Activated CD4-positive, alpha-beta T cell treated with anti-CD3 and anti-CD28 coated beads, Interleukin-2, amount 10 ng/mL, durations not matched to agents 7 days and 5 days (primary cell): ENCODE results near the gene ABL2. TPM values are rescaled to one million over a fixed set of nuclear protein-coding genes. Genes with fewer than 3 reads are reported as not detected.
"Not testable (repeated sequence)": the region's sequence is repeated elsewhere in the genome, so short reads cannot be mapped to it uniquely, and the experiment has no call there.

Source experiments
- CTCF ChIA-PET: fragments of 350-600 bp; sonication (Branson Sonifier 250); formaldehyde crosslinking; loops from one replicate; lab custom pipeline; 2021; ENCODE audit warnings: antibody characterized with exemption; lab: Charles Lee
- POLR2A ChIA-PET: fragments of 350-600 bp; sonication (Branson Sonifier 250); formaldehyde crosslinking; loops from one replicate; lab custom pipeline; 2021; ENCODE audit warnings: antibody characterized with exemption; lab: Charles Lee
- DNase-seq: peaks from one replicate; pipeline ENCODE4 v3.0.0-alpha.2; 2020
- H3K27ac Mint-ChIP-seq: one replicate; pipeline ENCODE4 v1.8.0; 2021; ENCODE audit warnings: mild to moderate bottlenecking, moderate library complexity, mixed read lengths
- H3K27me3 Mint-ChIP-seq: one replicate; pipeline ENCODE4 v1.8.0; 2021; ENCODE audit warnings: mixed read lengths
- H3K36me3 Mint-ChIP-seq: one replicate; pipeline ENCODE4 v1.8.0; 2021; ENCODE audit warnings: low read depth, mixed read lengths
- H3K4me1 Mint-ChIP-seq: one replicate; pipeline ENCODE4 v1.8.0; 2021; ENCODE audit warnings: mixed read lengths
- H3K4me3 Mint-ChIP-seq: one replicate; pipeline ENCODE4 v1.8.0; 2021; ENCODE audit warnings: mild to moderate bottlenecking, moderate library complexity, mixed read lengths
- H3K9me3 Mint-ChIP-seq: one replicate; pipeline ENCODE4 v1.8.0; 2021; ENCODE audit warnings: mixed read lengths
- total RNA-seq, 2 experiments: library from RNA; stranded (reverse); gene quantifications; one replicate each; pipeline ENCODE4 v1.2.3, GENCODE V29; 2021

Gene ABL2
- 1 to 10 TPM; 7.5 to 8.2 TPM for total RNA-seq

DNA sequence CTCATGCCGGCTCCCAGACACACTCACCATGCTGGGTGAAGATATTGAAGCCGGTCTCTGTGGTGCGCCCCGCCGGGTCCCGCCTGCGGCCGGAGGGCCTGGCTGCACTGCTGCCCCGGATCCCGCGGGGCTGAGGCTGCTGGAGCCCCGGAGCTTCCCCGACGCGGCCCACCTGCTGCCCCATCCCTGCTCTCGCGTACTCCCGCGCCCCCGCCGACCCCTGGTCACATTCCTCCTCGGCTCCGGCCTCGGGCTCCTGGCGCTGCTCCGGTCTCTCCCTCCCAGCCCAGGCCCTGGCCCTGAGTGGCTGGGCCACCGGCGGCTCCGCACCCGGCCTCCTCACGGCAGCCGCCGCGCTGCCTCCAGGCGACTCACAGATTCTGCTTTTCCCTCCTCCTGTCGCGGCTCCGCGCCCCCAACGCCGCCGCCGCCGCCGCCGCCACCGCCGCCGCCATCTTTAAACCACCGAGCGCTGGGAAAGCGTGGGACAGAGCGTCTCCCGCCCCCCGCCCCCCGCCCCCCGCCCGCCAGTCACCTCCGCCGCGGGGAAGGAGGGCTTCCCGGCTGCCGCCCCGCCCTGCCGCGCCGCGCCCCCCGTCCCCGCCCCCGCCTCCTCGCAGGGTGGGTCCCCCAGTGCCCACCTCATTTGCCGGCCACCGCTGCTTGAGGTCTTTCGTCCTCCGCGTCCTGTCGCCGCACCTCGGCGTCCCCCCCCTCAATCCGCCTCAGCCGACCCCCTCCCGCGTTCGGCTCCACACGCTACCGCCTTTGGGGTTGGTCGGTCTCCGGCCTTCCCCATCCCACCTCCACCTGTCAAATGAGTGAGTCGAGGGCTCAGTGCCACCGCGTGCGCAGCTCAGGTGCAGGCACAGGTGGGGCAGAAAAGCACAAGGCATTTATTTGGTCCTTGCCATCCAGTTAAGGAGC, at the start of gene ABL2:
ABL2 (minus strand) TSS at position 464 of the 927 bp plus-strand sequence; CDS start at position 184, 280 bp downstream.
- Mint-ChIP-seq H3K27me3 (no peaks in the 10 kb centered on the region), H3K36me3 (peaks cover 8% of the 10 kb centered on the region), H3K4me3 (peak within 1 kb of the TSS; percentile 86), H3K4me1 (peaks cover 24% of the 10 kb centered on the region), H3K9me3 (no peaks in the 10 kb centered on the region), H3K27ac (peak within 1 kb of the TSS; percentile 87)
- ChIA-PET POLR2A (no interaction called here), CTCF (interaction anchor here (1.0 kb wide), 1 partner anchor 24 kb away, joined by 3 read pairs; no protein-coding TSS in a partner anchor)
- DNase-seq = peak; percentile 47

DNA sequence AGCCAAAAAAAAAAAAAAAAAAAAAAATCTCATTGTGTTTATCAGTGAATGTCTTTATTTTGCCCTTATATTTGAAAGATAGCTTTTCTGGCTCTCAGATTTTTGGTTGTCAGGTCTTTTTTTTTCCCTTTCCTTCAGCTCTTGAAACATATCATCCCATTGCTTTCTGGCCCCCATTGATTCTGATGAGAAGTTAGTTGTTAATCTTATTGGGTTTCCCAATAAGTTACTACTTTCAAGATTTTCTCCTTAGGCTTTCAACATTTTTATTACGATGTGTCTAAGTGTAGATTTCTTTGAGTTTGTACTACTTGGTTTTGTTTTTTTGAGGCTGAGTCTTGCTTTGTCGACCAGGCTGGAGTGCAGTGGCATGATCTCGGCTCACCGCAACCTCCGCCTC, 49.4 kb upstream of the ABL2 start:
- Mint-ChIP-seq H3K4me1 (no peaks in the 10 kb centered on the region), H3K27me3 (no peaks in the 10 kb centered on the region), H3K27ac (no peak overlapping the region), H3K36me3 (no peaks in the 10 kb centered on the region), H3K9me3 (peaks cover 9% of the 10 kb centered on the region), H3K4me3 (no peak overlapping the region)
- no peak for DNase-seq
- CTCF ChIA-PET = interaction anchor here (0.6 to 0.7 kb wide), 4 partner anchors 23 to 1824 kb away, joined by 3 to 6 read pairs (median 4); no protein-coding TSS in a partner anchor
- POLR2A ChIA-PET = no interaction called here

DNA sequence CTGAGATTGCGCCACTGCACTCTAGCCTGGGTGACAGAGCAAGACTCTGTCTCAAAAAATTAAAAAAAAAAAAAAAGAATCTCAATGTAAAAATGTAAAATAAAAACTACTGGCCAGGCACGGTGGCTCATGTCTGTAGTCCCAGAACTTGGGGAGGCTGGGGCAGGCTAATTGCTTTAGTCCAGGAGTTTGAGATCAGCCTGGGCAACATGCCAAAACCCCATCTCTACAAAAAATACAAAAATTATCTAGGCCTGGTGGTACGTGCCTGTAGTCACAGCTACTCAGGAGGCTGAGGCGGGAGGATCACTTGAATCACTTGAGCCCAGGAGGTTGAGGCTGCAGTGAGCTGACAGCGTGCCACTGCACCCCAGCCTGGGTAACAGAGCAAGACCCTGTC, 44.9 kb upstream of the ABL2 start:
- H3K9me3 Mint-ChIP-seq, DNase-seq, H3K27me3 Mint-ChIP-seq, H3K36me3 Mint-ChIP-seq, H3K4me3 Mint-ChIP-seq, POLR2A ChIA-PET, H3K4me1 Mint-ChIP-seq, H3K27ac Mint-ChIP-seq: not testable (repeated sequence)
- CTCF ChIA-PET = interaction anchor here (0.6 to 0.7 kb wide), 2 partner anchors 42 to 413 kb away, joined by 4 read pairs; no protein-coding TSS in a partner anchor

DNA sequence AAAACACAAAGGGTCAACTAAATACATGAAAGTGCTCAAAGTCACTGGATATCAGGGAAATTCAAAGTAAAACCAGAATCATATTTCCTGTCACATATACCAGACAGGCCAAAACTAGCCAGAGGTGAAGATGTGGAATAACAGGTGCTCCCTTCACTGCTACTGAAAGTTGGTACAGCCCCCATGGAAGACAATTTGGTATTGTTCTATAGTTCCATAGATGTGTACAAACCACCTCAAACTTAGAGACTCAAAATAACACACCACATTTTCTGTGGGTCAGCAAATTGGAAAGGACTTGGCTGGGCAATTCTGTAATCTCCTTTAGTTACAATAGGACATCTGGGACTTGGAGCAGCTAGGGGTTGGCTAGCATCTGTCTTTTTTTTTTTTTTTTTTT, 39.6 kb upstream of the ABL2 start:
- ChIA-PET CTCF (no interaction called here), POLR2A (no interaction called here)
- Mint-ChIP-seq H3K27me3 (peaks cover 3% of the 10 kb centered on the region), H3K9me3 (no peaks in the 10 kb centered on the region), H3K4me3 (no peak overlapping the region), H3K27ac (no peak overlapping the region), H3K4me1 (no peaks in the 10 kb centered on the region), H3K36me3 (no peaks in the 10 kb centered on the region)
- DNase-seq = no peak

DNA sequence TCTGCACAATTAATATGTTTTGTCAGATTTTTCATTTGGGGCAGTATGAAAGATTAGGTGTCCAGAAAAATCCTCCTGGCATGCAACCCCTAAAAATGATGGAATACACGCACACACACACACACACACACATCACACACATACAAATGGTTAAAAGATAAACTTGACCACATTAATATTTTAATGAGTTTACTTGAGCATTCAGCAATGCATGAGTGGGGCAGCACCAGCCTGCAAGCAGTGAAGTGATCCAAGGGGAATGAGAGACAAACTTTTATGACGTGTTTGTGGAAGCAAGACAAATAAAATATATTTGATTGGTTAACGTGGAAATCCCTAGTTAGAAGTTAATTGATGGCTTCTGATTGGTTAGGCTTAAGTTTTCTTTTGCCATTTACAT, 35.0 kb upstream of the ABL2 start:
- ChIA-PET POLR2A (no interaction called here), CTCF (no interaction called here)
- no peak overlapping the region for H3K27ac Mint-ChIP-seq
- H3K27me3 Mint-ChIP-seq = peaks cover 3% of the 10 kb centered on the region
- no peaks in the 10 kb centered on the region for H3K36me3 Mint-ChIP-seq
- no peak overlapping the region for H3K4me3 Mint-ChIP-seq
- no peak for DNase-seq
- no peaks in the 10 kb centered on the region for H3K9me3 Mint-ChIP-seq
- no peaks in the 10 kb centered on the region for H3K4me1 Mint-ChIP-seq

DNA sequence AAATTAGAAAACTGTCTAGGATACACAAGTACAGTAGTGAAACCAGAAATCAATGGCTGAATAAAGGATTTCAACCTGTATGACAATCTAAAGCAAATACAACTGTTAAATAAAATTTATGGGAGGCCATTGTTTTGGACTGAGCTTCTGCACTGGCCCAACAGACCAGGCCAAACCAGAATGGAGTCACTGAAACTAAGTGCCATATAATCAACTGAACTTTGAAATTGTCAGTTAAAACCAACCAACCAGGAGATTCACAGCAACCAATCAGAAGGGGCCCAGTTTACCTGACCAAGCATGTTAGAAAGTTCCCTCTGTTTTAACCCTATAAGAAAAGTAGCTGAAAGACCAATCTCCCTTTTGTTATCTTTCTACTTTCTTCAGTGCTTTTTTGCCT, 33.6 kb upstream of the ABL2 start:
- Mint-ChIP-seq H3K9me3 (no peaks in the 10 kb centered on the region), H3K27me3 (peaks cover 3% of the 10 kb centered on the region), H3K36me3 (no peaks in the 10 kb centered on the region), H3K27ac (no peak overlapping the region), H3K4me3 (no peak overlapping the region), H3K4me1 (no peaks in the 10 kb centered on the region)
- no peak for DNase-seq
- CTCF ChIA-PET = interaction anchor here (0.6 kb wide), 1 partner anchor 416 kb away, joined by 3 read pairs; no protein-coding TSS in a partner anchor
- POLR2A ChIA-PET = no interaction called here

DNA sequence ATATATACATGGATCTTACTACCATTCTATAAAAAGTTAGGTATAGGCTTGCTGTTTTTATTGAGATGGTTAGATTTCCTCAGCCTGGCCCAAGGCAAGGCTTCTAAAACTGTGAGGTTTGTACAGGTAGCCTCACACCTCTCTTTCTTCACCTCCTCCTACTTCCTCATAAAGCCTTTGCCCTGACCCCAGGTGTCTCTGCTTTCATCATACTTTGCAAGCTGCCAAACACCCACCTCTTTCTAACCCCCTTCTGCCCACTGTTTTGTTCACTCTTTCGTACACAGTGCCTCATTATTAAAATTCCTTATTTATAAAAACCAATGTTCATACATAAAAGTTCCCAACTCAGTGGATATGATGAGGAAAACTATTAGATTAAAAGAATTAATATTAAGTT, 32.7 kb upstream of the ABL2 start:
- Mint-ChIP-seq H3K27me3 (peaks cover 3% of the 10 kb centered on the region), H3K27ac (no peak overlapping the region), H3K9me3 (no peaks in the 10 kb centered on the region), H3K4me3 (no peak overlapping the region), H3K36me3 (no peaks in the 10 kb centered on the region), H3K4me1 (no peaks in the 10 kb centered on the region)
- POLR2A ChIA-PET = no interaction called here
- DNase-seq = no peak
- CTCF ChIA-PET = interaction anchor here (0.6 kb wide), 1 partner anchor 415 kb away, joined by 3 read pairs; no protein-coding TSS in a partner anchor

DNA sequence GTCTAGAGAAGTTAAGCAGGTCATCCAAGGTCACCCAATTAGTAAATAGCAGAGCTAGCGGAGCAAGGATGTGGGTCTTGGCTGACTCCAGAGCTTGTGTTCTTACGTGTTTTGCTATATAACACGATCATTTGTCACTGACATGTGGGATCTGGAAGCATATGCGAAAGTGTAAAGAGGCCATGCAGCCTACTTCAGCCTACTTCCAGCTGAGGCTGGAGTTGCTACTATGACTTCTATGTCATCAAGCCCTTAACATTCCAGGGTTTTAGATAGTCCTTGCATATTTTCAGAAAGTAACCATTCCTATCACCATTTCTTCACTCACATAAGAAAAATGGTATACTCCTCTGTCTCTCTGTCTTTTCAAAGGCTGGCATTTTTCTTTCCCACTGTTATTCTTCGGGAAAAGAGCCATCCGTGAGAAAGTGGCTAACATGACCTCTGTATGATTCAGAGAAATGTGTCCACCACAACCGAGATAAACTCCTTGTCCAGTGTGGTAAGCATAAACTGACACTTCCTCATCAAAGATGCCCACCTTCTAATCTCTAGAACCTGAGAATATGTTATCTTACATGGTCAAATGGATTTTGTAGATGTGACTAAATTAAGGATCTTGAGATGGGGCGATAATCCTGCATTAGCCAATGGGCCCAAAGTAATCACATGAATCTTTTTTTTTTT, 24.0 kb upstream of the ABL2 start:
- POLR2A ChIA-PET = no interaction called here
- Mint-ChIP-seq H3K27me3 (no peaks in the 10 kb centered on the region), H3K36me3 (no peaks in the 10 kb centered on the region), H3K27ac (no peak overlapping the region), H3K9me3 (no peaks in the 10 kb centered on the region), H3K4me1 (no peaks in the 10 kb centered on the region), H3K4me3 (no peak overlapping the region)
- DNase-seq = no peak
- CTCF ChIA-PET = no interaction called here

DNA sequence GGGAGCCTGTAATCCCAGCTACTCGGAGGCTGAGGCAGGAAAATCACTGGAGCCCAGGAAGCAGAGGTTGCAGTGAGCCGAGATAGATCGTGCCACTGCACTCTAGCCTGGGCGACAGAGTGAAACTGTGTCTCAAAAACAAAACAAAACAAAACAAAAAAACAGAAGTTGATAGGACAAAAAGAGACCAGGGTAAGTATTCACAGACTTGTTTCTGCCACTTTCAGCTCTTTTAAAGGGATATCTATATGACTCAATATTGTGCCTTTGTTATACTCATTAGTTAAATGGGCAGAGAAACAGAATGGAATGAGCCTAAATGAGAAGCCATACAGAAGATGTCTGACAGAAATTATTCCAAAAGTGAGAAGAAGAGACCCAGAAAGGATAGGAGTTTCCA, 23.1 kb upstream of the ABL2 start:
- no peak overlapping the region for H3K4me3 Mint-ChIP-seq
- CTCF ChIA-PET = no interaction called here
- H3K4me1 Mint-ChIP-seq = no peaks in the 10 kb centered on the region
- H3K27ac Mint-ChIP-seq = no peak overlapping the region
- no peaks in the 10 kb centered on the region for H3K36me3 Mint-ChIP-seq
- no peak for DNase-seq
- H3K9me3 Mint-ChIP-seq = no peaks in the 10 kb centered on the region
- H3K27me3 Mint-ChIP-seq = no peaks in the 10 kb centered on the region
- POLR2A ChIA-PET = no interaction called here

DNA sequence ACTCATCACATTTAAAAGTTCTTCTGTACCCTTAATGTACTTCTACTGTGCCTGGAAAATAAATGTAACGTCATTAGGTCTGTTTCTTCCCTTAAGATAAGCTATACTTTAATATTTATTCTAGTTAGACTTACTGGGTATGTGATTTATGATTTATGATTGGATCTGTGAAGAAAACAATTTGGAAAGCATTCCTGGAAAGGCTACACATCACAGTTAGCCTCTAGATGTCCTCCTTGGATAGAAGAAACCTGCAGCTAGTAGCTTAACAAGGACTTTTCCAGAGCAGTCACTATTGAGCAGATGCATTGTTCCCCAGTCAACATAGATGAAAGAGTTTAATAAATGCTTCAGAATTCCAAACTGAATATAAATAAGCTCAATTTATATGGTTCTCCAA, 22.2 kb upstream of the ABL2 start:
- H3K9me3 Mint-ChIP-seq = no peaks in the 10 kb centered on the region
- ChIA-PET POLR2A (no interaction called here), CTCF (interaction anchor here (0.8 kb wide), 1 partner anchor 33 kb away, joined by 3 read pairs; no protein-coding TSS in a partner anchor)
- no peaks in the 10 kb centered on the region for H3K27me3 Mint-ChIP-seq
- H3K4me3 Mint-ChIP-seq = no peak overlapping the region
- no peak for DNase-seq
- H3K27ac Mint-ChIP-seq = no peak overlapping the region
- no peaks in the 10 kb centered on the region for H3K36me3 Mint-ChIP-seq
- H3K4me1 Mint-ChIP-seq = no peaks in the 10 kb centered on the region

DNA sequence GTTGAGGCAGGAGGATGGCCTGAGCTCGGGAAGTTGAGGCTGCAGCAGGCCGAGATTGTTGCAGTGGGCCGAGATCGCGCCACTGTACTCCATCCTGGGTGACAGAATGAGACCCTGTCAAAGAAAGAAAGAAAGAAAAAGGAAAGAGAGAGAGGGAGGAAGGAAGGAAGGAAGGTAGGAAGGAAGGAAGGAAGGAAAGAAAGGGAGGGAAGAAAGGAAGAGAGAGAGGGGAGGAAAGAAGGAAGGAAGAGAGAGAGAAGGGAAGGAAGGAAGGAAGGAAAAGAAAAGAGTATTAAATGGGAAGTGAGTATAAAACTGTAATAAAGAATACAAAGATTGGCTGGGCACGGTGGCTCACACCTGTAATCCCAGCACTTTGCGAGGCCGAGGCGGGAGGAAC, 18.4 kb upstream of the ABL2 start:
- H3K9me3 Mint-ChIP-seq = no peaks in the 10 kb centered on the region
- no peaks in the 10 kb centered on the region for H3K27me3 Mint-ChIP-seq
- POLR2A ChIA-PET = no interaction called here
- DNase-seq = no peak
- H3K27ac Mint-ChIP-seq = no peak overlapping the region
- CTCF ChIA-PET = interaction anchor here (0.6 kb wide), 1 partner anchor 55 kb away, joined by 4 read pairs; no protein-coding TSS in a partner anchor
- H3K4me1 Mint-ChIP-seq = no peaks in the 10 kb centered on the region
- no peaks in the 10 kb centered on the region for H3K36me3 Mint-ChIP-seq
- no peak overlapping the region for H3K4me3 Mint-ChIP-seq

DNA sequence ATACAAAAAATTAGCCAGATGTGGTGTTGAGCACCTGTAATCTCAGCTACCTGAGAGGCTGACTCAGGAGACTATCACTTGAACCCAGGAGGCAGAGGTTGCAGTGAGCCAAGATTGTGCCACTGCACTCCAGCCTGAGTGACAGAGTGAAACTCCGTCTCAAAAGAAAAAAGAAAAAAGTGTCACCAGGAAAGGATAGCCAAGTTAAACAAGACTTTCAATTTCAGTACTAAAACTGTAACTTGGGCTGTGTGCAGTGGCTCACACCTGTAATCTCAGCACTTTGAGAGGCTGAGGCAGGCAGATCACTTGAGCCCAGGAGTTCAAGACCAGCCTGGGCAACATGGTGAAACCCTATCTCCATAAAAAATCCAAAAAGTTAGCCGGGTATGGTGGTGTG, 15.9 kb upstream of the ABL2 start:
- CTCF ChIA-PET, H3K27ac Mint-ChIP-seq, DNase-seq, H3K27me3 Mint-ChIP-seq, H3K9me3 Mint-ChIP-seq, H3K4me3 Mint-ChIP-seq, H3K36me3 Mint-ChIP-seq, POLR2A ChIA-PET, H3K4me1 Mint-ChIP-seq: not testable (repeated sequence)

DNA sequence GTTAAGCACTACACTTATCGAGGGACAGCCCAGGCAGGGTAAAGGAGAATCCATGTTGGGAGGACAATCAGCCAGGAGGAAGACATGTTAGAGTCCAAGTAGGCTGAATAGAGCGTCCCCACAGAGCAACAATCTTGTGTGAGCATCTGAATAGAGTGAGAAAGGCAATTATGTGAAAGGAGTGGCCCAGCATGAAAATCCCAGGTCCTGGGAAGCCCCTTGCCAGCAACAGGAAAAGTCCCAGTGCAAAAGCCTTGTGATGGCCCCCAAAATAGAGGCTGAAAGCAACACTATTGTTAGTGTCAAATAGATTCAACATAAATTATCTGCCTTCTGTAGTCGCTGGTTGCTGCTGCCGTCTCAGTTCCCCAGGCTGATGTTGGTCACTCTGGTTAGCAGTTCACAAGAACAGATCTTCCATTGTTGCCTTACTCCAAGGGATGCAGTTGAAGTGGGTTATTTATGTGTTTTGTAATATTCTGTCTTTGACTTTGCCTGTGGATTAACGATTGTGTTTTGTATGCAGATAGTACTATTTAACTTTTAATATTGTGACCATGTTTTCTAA, 12.1 kb upstream of the ABL2 start:
- H3K4me1 Mint-ChIP-seq = no peaks in the 10 kb centered on the region
- CTCF ChIA-PET = no interaction called here

More for the DNA sequence above, 12.1 kb upstream of the ABL2 start:
- no peak overlapping the region for H3K27ac Mint-ChIP-seq
- no peak for DNase-seq
- H3K9me3 Mint-ChIP-seq = no peaks in the 10 kb centered on the region
- no peaks in the 10 kb centered on the region for H3K27me3 Mint-ChIP-seq
- no peaks in the 10 kb centered on the region for H3K36me3 Mint-ChIP-seq
- POLR2A ChIA-PET = no interaction called here
- H3K4me3 Mint-ChIP-seq = no peak overlapping the region
